ENCODE measurements around the gene ZNF414.

DNA sequence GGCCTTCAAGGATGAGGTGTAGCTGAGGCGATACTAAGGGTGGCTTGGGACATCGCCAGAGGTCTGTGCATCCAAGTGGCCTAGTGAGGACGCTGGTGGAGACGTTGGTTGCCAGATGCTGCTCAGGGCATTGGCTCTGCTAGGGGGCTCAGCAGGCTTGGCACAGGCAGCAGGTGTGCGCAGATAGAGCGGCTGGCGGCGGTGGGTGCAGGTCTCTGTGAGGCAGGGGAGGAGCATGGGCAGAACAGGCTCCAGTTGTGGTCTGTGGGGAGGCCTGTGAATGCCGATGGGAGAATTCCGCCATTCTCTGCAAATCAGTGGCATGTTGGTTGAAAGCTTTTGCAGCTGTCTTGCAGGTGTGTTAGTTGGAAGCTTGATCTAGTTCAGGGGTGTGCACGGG lies 32.8 kb downstream of the ZNF414 start:
- TF ChIP-seq, protein P1, sequence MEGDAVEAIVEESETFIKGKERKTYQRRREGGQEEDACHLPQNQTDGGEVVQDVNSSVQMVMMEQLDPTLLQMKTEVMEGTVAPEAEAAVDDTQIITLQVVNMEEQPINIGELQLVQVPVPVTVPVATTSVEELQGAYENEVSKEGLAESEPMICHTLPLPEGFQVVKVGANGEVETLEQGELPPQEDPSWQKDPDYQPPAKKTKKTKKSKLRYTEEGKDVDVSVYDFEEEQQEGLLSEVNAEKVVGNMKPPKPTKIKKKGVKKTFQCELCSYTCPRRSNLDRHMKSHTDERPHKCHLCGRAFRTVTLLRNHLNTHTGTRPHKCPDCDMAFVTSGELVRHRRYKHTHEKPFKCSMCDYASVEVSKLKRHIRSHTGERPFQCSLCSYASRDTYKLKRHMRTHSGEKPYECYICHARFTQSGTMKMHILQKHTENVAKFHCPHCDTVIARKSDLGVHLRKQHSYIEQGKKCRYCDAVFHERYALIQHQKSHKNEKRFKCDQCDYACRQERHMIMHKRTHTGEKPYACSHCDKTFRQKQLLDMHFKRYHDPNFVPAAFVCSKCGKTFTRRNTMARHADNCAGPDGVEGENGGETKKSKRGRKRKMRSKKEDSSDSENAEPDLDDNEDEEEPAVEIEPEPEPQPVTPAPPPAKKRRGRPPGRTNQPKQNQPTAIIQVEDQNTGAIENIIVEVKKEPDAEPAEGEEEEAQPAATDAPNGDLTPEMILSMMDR (IDR thresholded peaks at IDR 0.05), result no peak
- TF ChIP-seq POLR2A (IDR thresholded peaks at IDR 0.05), result no peak
- TF ChIP-seq EP300 (IDR thresholded peaks at IDR 0.05), result no peak
